ENCODE results near the gene DBI. TPM values are rescaled to one million over a fixed set of nuclear protein-coding genes. Genes with fewer than 3 reads are reported as not detected.

DBI gene
- total RNA-seq, 4 donors from 2014 or later = 48.1 to 166 (median 140) TPM

- DNase-seq = no peak
- no peaks in the 10 kb centered on the region for H3K36me3 ChIP-seq
- no peaks in the 10 kb centered on the region for H3K27me3 ChIP-seq
- H3K27ac ChIP-seq = no peak overlapping the region
- TF ChIP-seq CTCF (IDR thresholded peaks at IDR 0.05) = no peak
- TF ChIP-seq POLR2A (IDR thresholded peaks at IDR 0.05) = no peak
- H3K4me3 ChIP-seq (replicated peaks in 1 of 3) = no peak overlapping the region
- H3K9me3 ChIP-seq = no peaks in the 10 kb centered on the region
- no peaks in the 10 kb centered on the region for H3K4me1 ChIP-seq
- intact Hi-C loops (cut with DNase I) = no loop called here
- 86 to 93% methylated on average over 4 of the region's 4 CpGs for WGBS, 2 donors
Measured at GRCh38 chr2:119416299-119416923, 49.6 kb downstream of the DBI start.

GRCh38 chr2:119417908-119418307, 51.1 kb downstream of the DBI start:
- 95 to 97% methylated on average over 6 of the region's 6 CpGs for WGBS, 2 donors
- intact Hi-C loops (cut with DNase I) = no loop called here
- H3K4me1 ChIP-seq = no peaks in the 10 kb centered on the region
- no peaks in the 10 kb centered on the region for H3K27me3 ChIP-seq
- H3K9me3 ChIP-seq = no peaks in the 10 kb centered on the region
- no peak for DNase-seq
- no peak overlapping the region for H3K4me3 ChIP-seq (replicated peaks in 1 of 3)
- TF ChIP-seq CTCF (IDR thresholded peaks at IDR 0.05) (no peak), POLR2A (IDR thresholded peaks at IDR 0.05) (no peak)
- no peak overlapping the region for H3K27ac ChIP-seq
- no peaks in the 10 kb centered on the region for H3K36me3 ChIP-seq

- Histone ChIP-seq H3K27ac (no peak overlapping the region), H3K4me1 (no peaks in the 10 kb centered on the region), H3K9me3 (no peaks in the 10 kb centered on the region), H3K27me3 (no peaks in the 10 kb centered on the region), H3K4me3 (replicated peaks in 1 of 3) (no peak overlapping the region), H3K36me3 (no peaks in the 10 kb centered on the region)
- DNase-seq = no peak
- intact Hi-C loops (cut with DNase I) = no loop called here
- 97 to 100% methylated on average over 1 of the region's 1 CpG for WGBS, 2 donors
- no peak for TF ChIP-seq CTCF (IDR thresholded peaks at IDR 0.05)
- no peak for TF ChIP-seq POLR2A (IDR thresholded peaks at IDR 0.05)
Measured at GRCh38 chr2:119419065-119419464, 52.3 kb downstream of the DBI start.

GRCh38 chr2:119419803-119420508, 53.2 kb downstream of the DBI start:
- H3K27ac ChIP-seq = no peak overlapping the region
- TF ChIP-seq POLR2A (IDR thresholded peaks at IDR 0.05) (no peak), CTCF (IDR thresholded peaks at IDR 0.05) (no peak)
- H3K36me3 ChIP-seq = no peaks in the 10 kb centered on the region
- no peaks in the 10 kb centered on the region for H3K9me3 ChIP-seq
- no peak for DNase-seq
- WGBS, 2 donors = 62 to 79% methylated on average over 1 of the region's 1 CpG
- H3K4me3 ChIP-seq (replicated peaks in 1 of 3) = no peak overlapping the region
- intact Hi-C loops (cut with DNase I) = no loop called here
- H3K27me3 ChIP-seq = no peaks in the 10 kb centered on the region
- no peaks in the 10 kb centered on the region for H3K4me1 ChIP-seq

GRCh38 chr2:119421304-119421703, 54.5 kb downstream of the DBI start:
- intact Hi-C loops (cut with DNase I) = no loop called here
- no peaks in the 10 kb centered on the region for H3K27me3 ChIP-seq
- TF ChIP-seq CTCF (IDR thresholded peaks at IDR 0.05) (no peak), POLR2A (IDR thresholded peaks at IDR 0.05) (no peak)
- no peak overlapping the region for H3K4me3 ChIP-seq (replicated peaks in 1 of 3)
- no peaks in the 10 kb centered on the region for H3K9me3 ChIP-seq
- no peak overlapping the region for H3K27ac ChIP-seq
- DNase-seq = no peak
- WGBS, 2 donors = 90 to 100% methylated on average over 1 of the region's 1 CpG
- H3K36me3 ChIP-seq = no peaks in the 10 kb centered on the region
- peaks cover 2 to 5% of the 10 kb centered on the region in 2 donors for H3K4me1 ChIP-seq

Measured in thyroid gland (tissue), 4 donors.